ENCODE measurements around the gene NF2. TPM values are rescaled to one million over a fixed set of nuclear protein-coding genes. Genes with fewer than 3 reads are reported as not detected.

NF2 gene
- total RNA-seq, 4 donors from 2014 or later = 14.6 to 60.1 (median 34.7) TPM

GRCh38 chr22:29570456-29570855 lies 33.0 kb upstream of the NF2 start:
- Histone ChIP-seq H3K36me3 (peaks cover 0 to 5% (median 2%) of the 10 kb centered on the region in 4 donors), H3K27ac (no peak overlapping the region), H3K9me3 (no peaks in the 10 kb centered on the region), H3K4me1 (no peaks in the 10 kb centered on the region), H3K27me3 (no peaks in the 10 kb centered on the region), H3K4me3 (no peak overlapping the region)
- TF ChIP-seq POLR2A (IDR thresholded peaks at IDR 0.05) (no peak), EP300 (IDR thresholded peaks at IDR 0.05; ENCODE audit: low read depth) (no peak), POLR2AphosphoS5 (IDR thresholded peaks at IDR 0.05) (no peak), CTCF (IDR thresholded peaks at IDR 0.05) (no peak)
- 91% methylated on average over 7 of the region's 7 CpGs; no CpG with 5 or more reads in 1 of the 2 donors for WGBS, 2 donors (ENCODE audit: low coverage in 1 of 2)
- no peak for DNase-seq
- in situ Hi-C loops (cut with MboI; ENCODE audit: low pct_ligation_motif_present in 1 of 4, low pct_unique_long_range_greater_than_20kb in 1 of 4, low sequenced_read_pairs in 3 of 4) = no loop called here
- intact Hi-C loops (cut with DNase I; ENCODE audit: low total_unique reads) = no loop called here

GRCh38 chr22:29570912-29571549 lies 32.4 kb upstream of the NF2 start:
- no peak for TF ChIP-seq EP300 (IDR thresholded peaks at IDR 0.05; ENCODE audit: low read depth)
- TF ChIP-seq POLR2AphosphoS5 (IDR thresholded peaks at IDR 0.05) = no peak
- TF ChIP-seq CTCF (IDR thresholded peaks at IDR 0.05) = no peak
- TF ChIP-seq POLR2A (IDR thresholded peaks at IDR 0.05) = no peak
- in situ Hi-C loops (cut with MboI; ENCODE audit: low pct_ligation_motif_present in 1 of 4, low pct_unique_long_range_greater_than_20kb in 1 of 4, low sequenced_read_pairs in 3 of 4) = no loop called here
- no peak overlapping the region for H3K27ac ChIP-seq
- WGBS, 2 donors (ENCODE audit: low coverage in 1 of 2) = 72% methylated on average over 2 of the region's 2 CpGs; no CpG with 5 or more reads in 1 of the 2 donors
- H3K4me3 ChIP-seq = no peak overlapping the region
- H3K27me3 ChIP-seq = no peaks in the 10 kb centered on the region
- no peak for DNase-seq
- no peaks in the 10 kb centered on the region for H3K9me3 ChIP-seq
- peaks cover 0 to 5% (median 2%) of the 10 kb centered on the region in 4 donors for H3K36me3 ChIP-seq
- H3K4me1 ChIP-seq = no peaks in the 10 kb centered on the region
- intact Hi-C loops (cut with DNase I; ENCODE audit: low total_unique reads) = no loop called here

DNA sequence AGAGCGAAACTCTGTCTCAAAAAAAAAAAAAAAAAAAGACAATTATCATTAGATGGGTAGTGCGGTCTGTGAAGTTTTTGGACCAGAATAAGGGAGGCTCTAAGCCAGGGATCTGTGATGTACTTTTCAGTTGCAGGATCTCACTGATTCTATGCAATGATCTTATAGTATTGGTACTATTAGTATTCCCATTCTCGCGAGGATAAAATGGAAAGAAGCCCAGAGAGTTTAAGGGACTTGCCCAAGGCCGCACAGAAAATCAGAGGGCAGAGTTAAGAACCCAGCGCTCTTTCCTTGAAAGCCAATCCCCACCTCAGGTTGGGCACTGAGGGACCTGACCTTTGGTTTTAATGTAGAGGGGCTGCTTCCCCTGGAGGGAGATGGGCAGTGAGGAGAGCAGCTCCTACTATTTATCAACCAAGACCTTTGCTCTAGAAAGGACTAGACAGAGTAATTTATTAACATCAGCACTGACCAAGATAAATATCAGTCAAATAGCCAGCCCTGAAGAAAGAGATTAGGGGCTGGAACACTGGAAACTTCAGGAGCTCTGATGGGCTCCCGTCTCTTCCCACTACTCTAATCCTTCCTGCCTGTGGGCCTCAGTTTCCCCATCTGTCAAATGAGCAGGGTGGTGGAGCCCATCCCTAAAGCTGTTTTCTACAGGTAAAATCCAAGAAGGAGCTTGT lies 28.5 kb upstream of the NF2 start:
- WGBS, 2 donors (ENCODE audit: low coverage in 1 of 2) = 91 to 95% methylated on average over 6 to 7 of the region's 7 CpGs
- H3K4me3 ChIP-seq = no peak overlapping the region
- intact Hi-C loops (cut with DNase I; ENCODE audit: low total_unique reads) = no loop called here
- no peak for DNase-seq
- no peaks in the 10 kb centered on the region for H3K9me3 ChIP-seq
- peaks cover 0 to 3% (median under 1%) of the 10 kb centered on the region in 4 donors for H3K36me3 ChIP-seq
- no peak overlapping the region for H3K27ac ChIP-seq
- TF ChIP-seq CTCF (IDR thresholded peaks at IDR 0.05) = no peak
- TF ChIP-seq POLR2AphosphoS5 (IDR thresholded peaks at IDR 0.05) = no peak
- TF ChIP-seq POLR2A (IDR thresholded peaks at IDR 0.05) = no peak
- no peak for TF ChIP-seq EP300 (IDR thresholded peaks at IDR 0.05; ENCODE audit: low read depth)
- in situ Hi-C loops (cut with MboI; ENCODE audit: low pct_ligation_motif_present in 1 of 4, low pct_unique_long_range_greater_than_20kb in 1 of 4, low sequenced_read_pairs in 3 of 4) = no loop called here
- H3K27me3 ChIP-seq = no peaks in the 10 kb centered on the region
- peaks cover 0 to 2% (median 0%) of the 10 kb centered on the region in 4 donors for H3K4me1 ChIP-seq

DNA sequence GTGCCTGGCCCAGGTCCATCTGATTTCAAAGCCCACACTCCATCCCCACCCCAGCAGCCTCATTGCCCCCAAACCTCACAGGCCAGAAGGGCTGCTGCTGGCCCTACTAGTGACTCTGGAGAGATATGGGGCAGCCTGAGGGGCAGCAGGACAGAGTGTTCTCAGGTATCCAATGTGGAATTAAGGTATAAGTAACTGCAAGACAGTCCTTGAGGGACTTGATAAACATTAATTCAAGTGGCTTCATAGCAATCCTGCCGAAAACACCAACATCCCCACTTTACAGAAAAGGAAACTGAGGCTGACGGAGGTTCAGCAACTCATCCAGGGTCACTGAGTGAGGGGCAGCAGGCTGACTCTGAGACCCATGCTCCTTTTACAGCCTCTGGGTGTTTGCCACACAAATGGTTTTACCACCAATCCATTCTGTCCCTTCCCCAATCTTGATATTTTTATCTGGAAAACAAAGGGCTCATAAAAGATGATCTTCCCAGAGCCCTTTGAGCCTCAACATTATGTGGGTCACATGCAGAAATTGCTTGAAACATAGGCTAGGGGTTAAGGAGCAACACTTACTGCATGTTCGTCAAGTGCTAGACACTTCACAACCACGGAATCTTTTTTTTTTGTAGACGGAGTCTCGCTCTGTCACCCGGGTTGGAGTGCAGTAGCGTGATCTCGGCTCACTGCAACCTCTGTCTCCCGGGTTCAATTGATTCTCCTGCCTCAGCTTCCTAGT lies 24.8 kb upstream of the NF2 start:
- in situ Hi-C loops (cut with MboI; ENCODE audit: low pct_ligation_motif_present in 1 of 4, low pct_unique_long_range_greater_than_20kb in 1 of 4, low sequenced_read_pairs in 3 of 4) = no loop called here
- no peak for DNase-seq

More for the DNA sequence above, 24.8 kb upstream of the NF2 start:
- intact Hi-C loops (cut with DNase I; ENCODE audit: low total_unique reads) = no loop called here
- no peak overlapping the region for H3K27ac ChIP-seq
- no peak overlapping the region for H3K4me3 ChIP-seq
- 74 to 86% methylated on average over 6 to 10 of the region's 10 CpGs for WGBS, 2 donors (ENCODE audit: low coverage in 1 of 2)
- no peaks in the 10 kb centered on the region for H3K9me3 ChIP-seq
- H3K4me1 ChIP-seq = peaks cover 0 to 13% (median 6%) of the 10 kb centered on the region in 4 donors
- TF ChIP-seq CTCF (IDR thresholded peaks at IDR 0.05) (no peak), POLR2A (IDR thresholded peaks at IDR 0.05) (no peak), EP300 (IDR thresholded peaks at IDR 0.05; ENCODE audit: low read depth) (no peak), POLR2AphosphoS5 (IDR thresholded peaks at IDR 0.05) (no peak)
- H3K36me3 ChIP-seq = no peaks in the 10 kb centered on the region
- H3K27me3 ChIP-seq = no peaks in the 10 kb centered on the region

Data from transverse colon (tissue), 4 donors.